Cardiac fibroblast (primary cell): ENCODE data around the gene SLC9A1.

Experiments used
- DNase-seq, 2 donors: peaks; one replicate each; pipeline versions ENCODE4 v3.0.0 to v3.0.0-alpha.2; 2010; ENCODE audit warnings: low read depth in 2 of 2
- H3K4me3 ChIP-seq, 2 donors: replicated peaks in 1 of 2; 1 replicate in 1 of 2; 2 replicates in 1 of 2; pipeline ENCODE4 v1.5.1; 2011; ENCODE audit warnings: low read depth in 2 of 2, low read length in 2 of 2, mild to moderate bottlenecking in 2 of 2, moderate library complexity in 1 of 2
- CTCF ChIP-seq: IDR thresholded peaks from one replicate; pipeline ENCODE4 v1.5.1; 2011; ENCODE audit warnings: low read depth, mild to moderate bottlenecking, low read length, inconsistent platforms

Gene SLC9A1

GRCh38 chr1:27049100-27049499, 105.8 kb downstream of the SLC9A1 start:
- no peak for TF ChIP-seq CTCF
- H3K4me3 ChIP-seq: no peak overlapping the region
- DNase-seq: no peak
